ENCODE results near the gene PLP2.

Gene PLP2

GRCh38 chrX:49189606-49190005, 17.9 kb downstream of the PLP2 start:
- Histone ChIP-seq H3K79me2 (ENCODE audit: insufficient read depth, low read length) (no peaks in the 10 kb centered on the region), H3K27me3 (ENCODE audit: insufficient read depth, low read length) (no peaks in the 10 kb centered on the region), H3K9me3 (ENCODE audit: low read length) (no peaks in the 10 kb centered on the region), H3K27ac (ENCODE audit: low read depth, low read length, poor library complexity, severe bottlenecking) (peak overlapping the region; percentile 62), H4K20me1 (ENCODE audit: insufficient read depth, low read length) (no peaks in the 10 kb centered on the region), H3K9me2 (ENCODE audit: low read depth, low read length) (no peaks in the 10 kb centered on the region), H3K36me3 (ENCODE audit: insufficient read depth, low read length) (no peaks in the 10 kb centered on the region), H3K4me1 (ENCODE audit: insufficient read depth, low read length, severe bottlenecking) (peaks cover 28% of the 10 kb centered on the region), H3F3A (ENCODE audit: insufficient read depth, low read length) (no peaks in the 10 kb centered on the region), H2AFZ (ENCODE audit: low read length) (no peak overlapping the region), H3K4me3 (ENCODE audit: low read depth, low read length, poor library complexity, severe bottlenecking) (no peak overlapping the region), H3K9ac (ENCODE audit: low read length) (no peak overlapping the region), H3K4me2 (ENCODE audit: low read length) (0 out of 2 replicates have a peak overlapping the region, but pooled peaks have one; percentile 23)
- TF ChIP-seq EZH2 (IDR thresholded peaks at IDR 0.05; ENCODE audit: borderline replicate concordance, low read length) (no peak), CTCF (IDR thresholded peaks at IDR 0.05; ENCODE audit: low read length) (no peak)

GRCh38 chrX:49190821-49191573, 19.3 kb downstream of the PLP2 start:
- Histone ChIP-seq H3K4me3 (ENCODE audit: low read depth, low read length, poor library complexity, severe bottlenecking) (peak overlapping the region; percentile 78), H3K4me1 (ENCODE audit: insufficient read depth, low read length, severe bottlenecking) (peaks cover 20% of the 10 kb centered on the region), H3K9me2 (ENCODE audit: low read depth, low read length) (no peaks in the 10 kb centered on the region), H2AFZ (ENCODE audit: low read length) (no peak overlapping the region), H3K27me3 (ENCODE audit: insufficient read depth, low read length) (no peaks in the 10 kb centered on the region), H4K20me1 (ENCODE audit: insufficient read depth, low read length) (no peaks in the 10 kb centered on the region), H3F3A (ENCODE audit: insufficient read depth, low read length) (no peaks in the 10 kb centered on the region), H3K27ac (ENCODE audit: low read depth, low read length, poor library complexity, severe bottlenecking) (peak overlapping the region; percentile 46), H3K79me2 (ENCODE audit: insufficient read depth, low read length) (no peaks in the 10 kb centered on the region), H3K36me3 (ENCODE audit: insufficient read depth, low read length) (no peaks in the 10 kb centered on the region), H3K4me2 (ENCODE audit: low read length) (peak overlapping the region; percentile 74), H3K9me3 (ENCODE audit: low read length) (no peaks in the 10 kb centered on the region), H3K9ac (ENCODE audit: low read length) (peak overlapping the region; percentile 73)
- TF ChIP-seq EZH2 (IDR thresholded peaks at IDR 0.05; ENCODE audit: borderline replicate concordance, low read length) (no peak), CTCF (IDR thresholded peaks at IDR 0.05; ENCODE audit: low read length) (no peak)

GRCh38 chrX:49191574-49192011, 19.9 kb downstream of the PLP2 start:
- Histone ChIP-seq H3K36me3 (ENCODE audit: insufficient read depth, low read length) (no peaks in the 10 kb centered on the region), H2AFZ (ENCODE audit: low read length) (no peak overlapping the region), H3K27ac (ENCODE audit: low read depth, low read length, poor library complexity, severe bottlenecking) (peak overlapping the region; percentile 1), H3K4me3 (ENCODE audit: low read depth, low read length, poor library complexity, severe bottlenecking) (peak overlapping the region; percentile 78), H3K9me3 (ENCODE audit: low read length) (no peaks in the 10 kb centered on the region), H3K9ac (ENCODE audit: low read length) (peak overlapping the region; percentile 73), H3K4me2 (ENCODE audit: low read length) (peak overlapping the region; percentile 74), H3K27me3 (ENCODE audit: insufficient read depth, low read length) (no peaks in the 10 kb centered on the region), H3K4me1 (ENCODE audit: insufficient read depth, low read length, severe bottlenecking) (peaks cover 17% of the 10 kb centered on the region), H4K20me1 (ENCODE audit: insufficient read depth, low read length) (no peaks in the 10 kb centered on the region), H3K79me2 (ENCODE audit: insufficient read depth, low read length) (no peaks in the 10 kb centered on the region), H3K9me2 (ENCODE audit: low read depth, low read length) (no peaks in the 10 kb centered on the region), H3F3A (ENCODE audit: insufficient read depth, low read length) (no peaks in the 10 kb centered on the region)
- TF ChIP-seq CTCF (IDR thresholded peaks at IDR 0.05; ENCODE audit: low read length): no peak
- no peak for TF ChIP-seq EZH2 (IDR thresholded peaks at IDR 0.05; ENCODE audit: borderline replicate concordance, low read length)

Measured in OCI-LY1 (cell line).